GM18873 (cell line): ENCODE results near the gene FBRSL1.
"Not testable (repeated sequence)": the region's sequence is repeated elsewhere in the genome, so short reads cannot be mapped to it uniquely, and the experiment has no call there.

ENCODE experiments used
- ATAC-seq: cut with Tn5 transposase; IDR thresholded peaks from one replicate; pipeline ENCODE4 v1.9.1; 2021; ENCODE audit warnings: mild to moderate bottlenecking, moderate library complexity, moderate number of reproducible peaks; ENCODE audit not compliant: unreplicated experiment, low FRiP score

Gene FBRSL1

GRCh38 chr12:132469423-132469822 is 20.5 kb upstream of the FBRSL1 start:
- no peak for ATAC-seq

GRCh38 chr12:132470397-132470796 is 19.6 kb upstream of the FBRSL1 start:
- no peak for ATAC-seq

GRCh38 chr12:132471011-132471857 is 18.7 kb upstream of the FBRSL1 start:
- ATAC-seq = no peak

GRCh38 chr12:132471858-132472255 is 18.1 kb upstream of the FBRSL1 start:
- no peak for ATAC-seq

- no peak for ATAC-seq
Measured at GRCh38 chr12:132472386-132472785, 17.6 kb upstream of the FBRSL1 start.

- no peak for ATAC-seq
Measured at GRCh38 chr12:132474237-132474741, 15.7 kb upstream of the FBRSL1 start.

- not testable (repeated sequence) for ATAC-seq
Measured at GRCh38 chr12:132474799-132475303, 15.1 kb upstream of the FBRSL1 start.

GRCh38 chr12:132475304-132476037 is 14.5 kb upstream of the FBRSL1 start:
- ATAC-seq = no peak

GRCh38 chr12:132476038-132476414 is 13.9 kb upstream of the FBRSL1 start:
- no peak for ATAC-seq

- ATAC-seq = no peak
Measured at GRCh38 chr12:132476421-132476820, 13.5 kb upstream of the FBRSL1 start.

- no peak for ATAC-seq
Measured at GRCh38 chr12:132477017-132477702, 12.8 kb upstream of the FBRSL1 start.

GRCh38 chr12:132477703-132478432 is 12.1 kb upstream of the FBRSL1 start:
- no peak for ATAC-seq

GRCh38 chr12:132478433-132478803 is 11.5 kb upstream of the FBRSL1 start:
- no peak for ATAC-seq

GRCh38 chr12:132478845-132479244 is 11.1 kb upstream of the FBRSL1 start:
- ATAC-seq = no peak

- no peak for ATAC-seq
Measured at GRCh38 chr12:132479291-132479690, 10.7 kb upstream of the FBRSL1 start.

GRCh38 chr12:132479938-132480622 is 9.9 kb upstream of the FBRSL1 start:
- no peak for ATAC-seq

GRCh38 chr12:132480623-132481132 is 9.3 kb upstream of the FBRSL1 start:
- ATAC-seq = no peak

GRCh38 chr12:132481345-132481744 is 8.6 kb upstream of the FBRSL1 start:
- ATAC-seq = no peak
